Duodenal mucosa (tissue), 2 donors: ENCODE measurements around the gene CFAP65.

Source experiments
- H3K27ac ChIP-seq: one replicate; pipeline ENCODE4 v1.7.0; 2013; ENCODE audit warnings: low read depth, low read length
- H3K27me3 ChIP-seq, 2 donors: one replicate each; pipeline ENCODE4 v1.7.0; 2013; ENCODE audit warnings: low read length in 2 of 2, control low read depth in 1 of 2; ENCODE audit not compliant: insufficient read depth in 2 of 2, control insufficient read depth in 1 of 2
- H3K36me3 ChIP-seq, 2 donors: one replicate each; pipeline ENCODE4 v1.7.0; 2013; ENCODE audit warnings: low read length in 2 of 2, control low read depth in 1 of 2; ENCODE audit not compliant: insufficient read depth in 2 of 2, control insufficient read depth in 1 of 2
- H3K4me1 ChIP-seq, 2 donors: one replicate each; pipeline ENCODE4 v1.7.0; 2013; ENCODE audit warnings: low read length in 2 of 2, control low read depth in 1 of 2; ENCODE audit not compliant: insufficient read depth in 2 of 2, control insufficient read depth in 1 of 2
- H3K4me3 ChIP-seq, 2 donors: one replicate each; pipeline ENCODE4 v1.7.0; 2013; ENCODE audit warnings: low read length in 2 of 2, low read depth in 1 of 2
- H3K9ac ChIP-seq, 2 donors: one replicate each; pipeline ENCODE4 v1.7.0; 2013; ENCODE audit warnings: low read length in 2 of 2, low read depth in 1 of 2
- H3K9me3 ChIP-seq, 2 donors: one replicate each; pipeline ENCODE4 v1.7.0; 2013; ENCODE audit warnings: low read length in 2 of 2, control low read depth in 1 of 2; ENCODE audit not compliant: control insufficient read depth in 1 of 2

CFAP65 gene

DNA sequence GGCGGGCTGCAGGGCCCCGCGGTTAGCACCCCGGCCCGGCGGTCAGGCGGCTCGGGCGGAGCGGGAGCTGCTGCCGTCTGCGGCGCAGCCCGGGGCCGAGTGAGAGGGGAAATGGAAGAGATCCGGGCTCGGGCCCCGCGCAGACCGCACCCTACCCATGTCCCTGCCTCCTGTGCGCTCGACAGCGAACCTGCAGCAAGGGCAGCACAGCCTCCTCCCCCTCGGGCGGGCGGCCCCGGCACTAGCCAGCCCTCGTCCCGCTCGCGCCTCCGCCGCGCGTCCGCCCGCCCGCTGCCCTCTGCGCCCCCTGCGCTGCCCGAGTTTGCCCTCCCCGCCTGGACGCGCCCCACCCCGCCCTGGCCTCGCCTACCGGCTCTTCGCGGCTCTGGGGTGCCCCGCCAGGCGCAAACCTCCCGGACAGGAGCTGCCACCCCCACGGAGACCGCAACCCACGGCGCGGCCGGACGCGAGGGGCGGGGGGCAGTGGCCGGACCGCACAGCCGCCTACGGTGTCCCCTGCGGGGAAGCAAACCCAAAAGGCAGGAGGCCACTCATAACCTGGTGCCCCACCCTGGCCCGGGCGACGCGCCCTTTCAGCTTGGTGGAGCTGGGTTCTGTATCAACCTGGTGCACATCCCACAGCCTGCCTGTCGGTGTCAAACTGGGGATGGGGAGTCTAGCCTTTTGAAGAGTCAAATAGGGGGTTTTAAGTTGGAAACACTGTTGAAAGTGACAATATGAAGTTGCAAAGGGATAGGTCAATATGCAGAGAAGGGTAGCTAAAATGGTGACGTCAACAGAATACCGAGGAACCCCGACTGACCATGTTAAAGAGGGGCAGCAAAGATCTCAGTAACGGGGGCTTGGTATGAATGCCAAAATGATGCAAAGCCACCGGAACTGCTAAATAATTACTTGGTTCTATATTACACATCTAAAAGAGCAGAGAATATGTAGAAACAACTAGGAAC lies 19.8 kb upstream of the CFAP65 start, which contains the start of gene IHH:
Gene IHH (minus strand): TSS at position 101 of the 971 bp plus-strand sequence. CDS start 454 bp downstream, outside the sequence.
- Histone ChIP-seq H3K27ac (peak within 1 kb of the TSS; percentile 66), H3K4me3 (peak within 1 kb of the TSS; percentile 82 to 88), H3K9ac (peak within 1 kb of the TSS; percentile 61 to 82), H3K27me3 (peaks cover 34 to 41% of the 10 kb centered on the region in 2 donors), H3K9me3 (no peaks in the 10 kb centered on the region), H3K4me1 (peaks cover 12 to 23% of the 10 kb centered on the region in 2 donors), H3K36me3 (peaks cover 4 to 8% of the 10 kb centered on the region in 2 donors)

DNA sequence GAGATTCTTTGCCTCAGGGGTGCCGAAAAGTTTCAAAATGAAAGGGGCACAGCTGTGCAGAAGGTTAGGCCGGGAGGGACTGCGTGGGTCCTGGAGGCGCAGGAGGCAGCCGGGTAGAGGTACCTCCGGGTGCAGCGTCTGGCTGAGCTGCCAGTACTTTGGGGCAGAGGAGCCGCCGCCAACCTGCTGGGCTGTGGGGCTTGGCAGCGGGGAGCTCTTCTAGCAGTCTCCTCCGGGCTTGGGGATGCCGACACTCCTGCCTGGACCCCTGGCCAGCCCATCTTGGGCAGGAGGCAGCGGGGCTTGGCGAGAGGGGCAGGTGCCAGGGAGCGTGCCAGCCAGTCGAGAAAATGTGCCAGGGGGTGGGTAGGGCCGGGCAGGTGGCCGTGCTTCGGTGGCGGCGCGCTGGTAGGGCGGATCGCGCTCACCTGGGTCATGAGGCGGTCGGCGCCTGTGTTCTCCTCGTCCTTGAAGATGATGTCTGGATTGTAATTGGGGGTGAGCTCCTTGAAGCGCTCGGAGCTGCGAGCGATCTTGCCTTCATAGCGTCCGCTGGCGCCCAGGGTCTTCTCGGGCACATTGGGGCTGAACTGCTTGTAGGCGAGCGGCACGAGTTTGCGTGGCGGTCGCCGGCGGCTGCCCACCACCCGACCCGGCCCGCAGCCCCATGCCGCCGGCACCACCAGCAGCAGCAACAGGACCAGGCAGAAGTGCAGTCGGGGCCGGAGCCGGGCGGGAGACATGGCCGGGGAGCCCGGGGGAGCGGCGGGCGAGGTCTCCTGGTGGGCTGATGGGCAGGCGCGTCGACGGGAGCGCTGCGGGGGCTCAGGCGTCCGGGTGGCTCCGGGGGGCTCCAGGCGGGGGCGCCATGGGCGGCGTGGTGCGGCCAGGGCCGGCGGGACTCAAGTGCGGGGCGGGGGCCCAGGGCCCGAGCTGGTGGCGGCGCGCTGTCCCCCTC lies 18.7 kb upstream of the CFAP65 start:
- peaks cover 34 to 41% of the 10 kb centered on the region in 2 donors for H3K27me3 ChIP-seq
- peak overlapping the region; percentile 82 to 88 for H3K4me3 ChIP-seq
- H3K27ac ChIP-seq = peak overlapping the region; percentile 66

DNA sequence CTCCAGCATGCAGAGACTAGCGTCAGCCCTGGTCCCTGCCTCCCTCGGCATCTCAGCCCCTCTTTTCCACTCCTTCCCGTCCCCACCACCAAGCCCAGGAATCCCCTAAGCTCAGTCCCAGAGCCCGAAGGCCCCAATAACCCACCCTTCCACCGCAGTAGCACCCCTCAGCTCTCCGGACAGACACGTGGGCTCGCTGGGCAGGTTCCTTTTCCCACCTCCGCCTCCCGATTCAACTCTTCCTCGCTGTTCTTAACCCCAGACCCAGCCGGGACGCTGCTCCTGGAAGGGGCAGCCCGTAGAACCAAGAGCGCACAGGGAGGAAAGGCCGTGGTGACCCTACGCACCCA lies 18.0 kb upstream of the CFAP65 start:
- Histone ChIP-seq H3K27ac (peak overlapping the region; percentile 66), H3K27me3 (peaks cover 32 to 41% of the 10 kb centered on the region in 2 donors), H3K9me3 (no peaks in the 10 kb centered on the region), H3K9ac (peak overlapping the region; percentile 61 to 82), H3K4me3 (peak overlapping the region; percentile 82 to 88), H3K4me1 (peaks cover 12 to 23% of the 10 kb centered on the region in 2 donors), H3K36me3 (peaks cover 7 to 18% of the 10 kb centered on the region in 2 donors)

More for the DNA sequence above, 18.7 kb upstream of the CFAP65 start:
- peaks cover 7 to 18% of the 10 kb centered on the region in 2 donors for H3K36me3 ChIP-seq
- peaks cover 12 to 23% of the 10 kb centered on the region in 2 donors for H3K4me1 ChIP-seq
- peak overlapping the region; percentile 61 to 82 for H3K9ac ChIP-seq
- H3K9me3 ChIP-seq = no peaks in the 10 kb centered on the region

DNA sequence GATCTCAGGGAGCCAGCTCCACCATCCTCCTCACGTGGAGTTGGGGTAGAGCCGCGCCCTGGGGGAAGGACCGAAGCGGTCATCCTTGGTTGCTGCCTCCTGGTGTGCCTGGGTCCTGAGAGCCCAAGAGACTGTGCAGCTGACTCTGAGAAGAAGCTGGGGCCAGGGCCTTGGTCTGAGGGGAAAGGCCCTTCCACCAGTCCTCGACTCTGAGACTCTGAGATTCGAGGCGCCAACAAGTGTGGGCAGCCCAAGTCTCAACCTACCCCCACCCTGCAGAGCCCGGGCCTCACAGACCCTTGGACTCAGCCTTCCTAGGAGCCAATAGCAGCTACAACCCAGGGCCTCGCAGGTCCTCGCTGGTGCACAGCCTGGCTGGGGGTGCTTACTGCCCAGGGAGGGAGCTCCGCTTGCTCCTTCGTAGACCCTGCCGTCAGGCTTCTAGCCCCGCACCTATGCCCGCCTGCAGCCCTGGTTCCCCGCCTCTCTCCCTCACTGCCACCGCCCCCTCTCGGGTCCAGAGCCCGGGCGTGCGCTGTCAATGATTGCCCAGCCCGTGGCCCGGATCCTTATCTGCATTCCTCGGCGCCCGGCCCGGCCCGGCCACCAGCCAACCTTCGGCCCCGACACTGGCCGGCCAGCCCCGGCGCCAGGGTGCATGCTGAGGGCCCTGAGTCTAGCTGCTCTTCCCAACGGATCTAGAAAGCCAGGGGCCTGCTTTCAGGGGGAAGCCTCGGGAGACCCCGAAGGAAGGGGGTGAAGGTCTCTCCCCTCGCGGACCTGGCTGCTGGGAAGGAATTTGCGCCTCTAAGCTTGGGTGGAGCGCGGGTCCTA lies 17.4 kb upstream of the CFAP65 start:
- H3K27me3 ChIP-seq = peaks cover 30 to 41% of the 10 kb centered on the region in 2 donors
- H3K9me3 ChIP-seq = no peaks in the 10 kb centered on the region
- peak overlapping the region; percentile 82 to 88 for H3K4me3 ChIP-seq
- peaks cover 7 to 18% of the 10 kb centered on the region in 2 donors for H3K36me3 ChIP-seq
- peak overlapping the region; percentile 44 for H3K27ac ChIP-seq
- H3K4me1 ChIP-seq = peaks cover 12 to 23% of the 10 kb centered on the region in 2 donors
- peak overlapping the region; percentile 61 to 82 for H3K9ac ChIP-seq

DNA sequence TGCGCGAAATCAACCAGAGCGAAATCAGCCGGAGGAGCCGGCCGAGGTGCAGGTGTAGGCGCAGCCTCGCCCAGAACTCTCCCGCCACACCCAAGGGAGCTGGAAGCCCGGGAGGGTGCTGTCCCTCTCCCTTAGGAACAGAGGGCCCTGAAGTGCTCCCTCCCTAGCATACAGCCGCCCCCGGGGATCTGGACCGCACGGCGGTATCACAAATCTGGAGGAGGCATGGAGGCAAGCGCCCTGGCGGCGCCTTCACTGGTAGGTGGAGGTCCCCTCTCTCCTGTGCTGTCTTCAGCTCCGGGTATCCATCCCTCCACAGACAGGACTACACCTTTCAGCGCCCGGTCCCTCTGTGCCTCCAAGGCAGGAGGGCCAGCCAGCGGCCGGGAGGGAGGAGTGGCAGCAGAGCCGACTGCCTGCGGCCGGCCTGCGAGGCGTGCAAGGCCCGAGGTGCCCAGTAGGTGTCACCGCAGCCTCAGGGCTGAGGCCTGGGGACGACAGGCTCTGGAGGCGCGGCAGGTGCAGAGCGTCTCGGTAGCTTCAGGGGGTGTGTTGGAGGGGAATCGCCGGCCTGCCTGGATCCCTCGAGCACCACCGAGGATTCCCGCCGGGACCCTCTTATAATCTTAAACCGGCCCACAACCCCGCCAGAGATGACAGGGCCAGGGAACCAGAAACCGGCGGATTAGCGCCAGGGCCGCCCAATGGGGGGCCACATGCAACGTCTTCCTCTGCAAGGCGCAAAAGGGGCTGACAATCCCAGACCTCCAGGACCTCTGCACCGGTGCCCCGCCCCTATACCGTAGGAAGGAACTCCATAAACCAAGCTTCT lies 16.6 kb upstream of the CFAP65 start:
- Histone ChIP-seq H3K4me1 (peaks cover 12 to 23% of the 10 kb centered on the region in 2 donors), H3K9ac (peak overlapping the region; percentile 47 to 61), H3K4me3 (peak overlapping the region; percentile 82 to 88), H3K27ac (no peak overlapping the region), H3K27me3 (peaks cover 30 to 41% of the 10 kb centered on the region in 2 donors), H3K36me3 (peaks cover 7 to 18% of the 10 kb centered on the region in 2 donors), H3K9me3 (no peaks in the 10 kb centered on the region)

DNA sequence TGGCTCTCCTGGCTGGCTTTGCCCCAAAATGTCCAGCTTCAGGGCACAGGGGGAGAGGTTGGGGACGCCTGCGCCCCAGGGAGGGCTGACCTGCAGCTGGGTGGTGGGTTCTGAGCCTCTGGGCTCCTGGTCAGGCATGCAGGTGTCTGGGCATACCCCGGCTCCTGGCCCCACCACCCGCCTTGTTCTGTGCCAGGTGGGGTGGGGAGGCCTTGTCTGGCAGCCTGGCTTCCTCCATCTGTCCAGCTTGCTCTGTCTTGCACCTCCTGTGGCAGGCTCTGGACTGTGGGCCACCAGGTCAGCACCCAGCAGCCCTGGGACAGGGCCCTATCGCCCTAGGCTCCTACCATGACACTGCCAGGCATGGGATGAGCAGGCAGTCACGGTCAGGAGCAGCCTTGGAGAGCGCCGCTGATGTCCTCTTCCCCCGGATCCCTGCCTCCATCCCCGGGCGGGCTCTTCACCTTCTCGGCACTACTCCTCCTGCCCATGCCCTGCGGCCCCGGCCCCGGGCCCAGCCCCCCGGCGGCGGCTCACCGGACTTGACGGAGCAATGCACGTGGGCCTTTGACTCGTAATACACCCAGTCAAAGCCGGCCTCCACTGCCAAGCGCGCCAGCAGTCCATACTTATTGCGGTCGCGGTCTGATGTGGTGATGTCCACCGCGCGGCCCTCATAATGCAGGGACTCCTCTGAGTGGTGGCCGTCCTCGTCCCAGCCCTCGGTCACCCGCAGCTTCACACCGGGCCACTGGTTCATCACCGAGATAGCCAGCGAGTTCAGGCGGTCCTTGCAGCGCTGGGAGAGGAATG lies 15.8 kb upstream of the CFAP65 start:
- Histone ChIP-seq H3K36me3 (peaks cover 7 to 18% of the 10 kb centered on the region in 2 donors), H3K27me3 (peaks cover 25 to 37% of the 10 kb centered on the region in 2 donors), H3K4me1 (peaks cover 12 to 23% of the 10 kb centered on the region in 2 donors), H3K9ac (peak overlapping the region in 1 of 2 donors; percentile 11), H3K4me3 (peak overlapping the region in 1 of 2 donors; percentile 54), H3K27ac (no peak overlapping the region), H3K9me3 (no peaks in the 10 kb centered on the region)

DNA sequence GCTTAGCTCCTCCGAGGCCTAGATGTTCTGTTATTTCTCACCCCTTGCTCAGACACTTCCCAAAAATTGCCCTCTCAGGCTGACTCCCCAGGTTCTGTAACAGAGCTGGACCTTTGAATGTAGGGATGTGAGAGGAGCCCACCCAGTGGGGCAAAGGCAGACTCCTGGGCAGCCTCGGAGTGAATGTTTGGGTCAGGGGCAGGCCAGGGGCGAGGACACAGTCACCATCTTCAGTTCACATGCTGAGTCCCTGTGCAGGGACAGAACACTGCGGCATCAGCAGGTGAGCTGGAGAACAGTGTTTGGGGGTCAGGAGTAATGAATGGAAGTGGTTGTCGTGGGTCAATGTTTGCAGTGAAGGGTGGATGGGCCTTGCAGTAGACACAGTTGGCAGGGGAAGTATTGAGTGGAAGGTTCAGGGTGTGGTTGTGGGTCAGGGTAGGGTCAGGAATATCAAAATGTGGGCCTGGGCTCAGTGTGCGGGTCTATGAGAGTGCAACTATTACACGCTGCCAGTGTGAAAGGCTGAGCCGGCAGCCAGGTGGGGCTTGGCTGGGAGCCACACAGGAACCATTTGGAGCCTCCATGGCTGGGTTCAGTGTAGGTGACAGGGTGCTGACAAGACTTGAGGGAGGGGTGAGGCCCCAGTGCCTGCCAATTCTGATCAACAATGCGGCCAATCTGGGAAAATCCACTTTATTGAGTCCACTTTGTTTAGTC lies 15.0 kb upstream of the CFAP65 start:
- Histone ChIP-seq H3K9me3 (no peaks in the 10 kb centered on the region), H3K36me3 (peaks cover 7 to 18% of the 10 kb centered on the region in 2 donors), H3K9ac (no peak overlapping the region), H3K4me3 (no peak overlapping the region), H3K27me3 (peaks cover 17 to 32% of the 10 kb centered on the region in 2 donors), H3K4me1 (peaks cover 12 to 20% of the 10 kb centered on the region in 2 donors), H3K27ac (no peak overlapping the region)
